Ascending aorta (tissue), 2 donors: ENCODE measurements around the gene TIMM10. TPM values are rescaled to one million over a fixed set of nuclear protein-coding genes. Genes with fewer than 3 reads are reported as not detected.

ENCODE experiments used
- DNase-seq, 2 donors: peaks; one replicate each; pipeline ENCODE4 v3.0.0-alpha.2; 2019; ENCODE audit warnings: low spot score in 2 of 2
- H3K27ac ChIP-seq, 2 donors: fragments of 200-600 bp; sonication (generic); one replicate each; pipeline ENCODE4 v1.5.1; 2016 to 2017; ENCODE audit warnings: mild to moderate bottlenecking in 1 of 2
- H3K27me3 ChIP-seq: fragments of 200-600 bp; sonication (generic); one replicate; pipeline ENCODE4 v1.5.1; 2017
- H3K36me3 ChIP-seq, 2 donors: fragments of 200-600 bp; sonication (generic); one replicate each; pipeline ENCODE4 v1.5.1; 2016
- H3K4me1 ChIP-seq, 2 donors: fragments of 200-600 bp; sonication (generic); one replicate each; pipeline ENCODE4 v1.5.1; 2016 to 2017; ENCODE audit warnings: mild to moderate bottlenecking in 1 of 2
- H3K4me3 ChIP-seq, 2 donors: fragments of 200-600 bp; sonication (generic); one replicate each; pipeline ENCODE4 v1.5.1; 2016 to 2017; ENCODE audit warnings: mild to moderate bottlenecking in 1 of 2
- H3K9me3 ChIP-seq, 2 donors: fragments of 200-600 bp; sonication (generic); one replicate each; pipeline ENCODE4 v1.5.1; 2016
- CTCF ChIP-seq, 3 experiments: fragments of 200-600 bp in 2 of 3; fragments of 450-650 bp in 1 of 3; sonication (generic) in 2 of 3; IDR thresholded peaks; one replicate each; pipeline ENCODE4 v1.5.1; 2016 to 2019; ENCODE audit warnings: antibody characterized with exemption in 3 of 3, mild to moderate bottlenecking in 1 of 3, moderate library complexity in 1 of 3
- intact Hi-C: fragments of 100-400 bp; cut with DNase I; formaldehyde crosslinking; loops from one replicate; pipeline ENCODE4 v1.15.1; 2023
- total RNA-seq: library from RNA; depleted of rRNA; stranded (reverse); fragments of >200 nt; gene quantifications from one replicate; pipeline ENCODE4 v1.1.0, GENCODE V29; 2016

The TIMM10 gene
- total RNA-seq, 1 donor from 2014 or later = not detected

GRCh38 chr11:57567515-57568329, 37.2 kb upstream of the TIMM10 start, which contains the start of gene UBE2L6:
UBE2L6 (minus strand) TSS chr11:57567672; CDS start chr11:57567611, 61 bp downstream.
- peaks cover 6 to 20% of the 10 kb centered on the region in 2 donors for H3K4me1 ChIP-seq
- H3K27me3 ChIP-seq = no peaks in the 10 kb centered on the region
- peak; percentile 16 to 72 for DNase-seq
- no peaks in the 10 kb centered on the region for H3K9me3 ChIP-seq
- intact Hi-C loops = loop anchor here (1.0 to 10.0 kb wide), 7 partner anchors 31 to 237 kb away; partner anchors contain the start of genes CTNND1 and TIMM10
- peak in 1 of 3 experiments; percentile 90 for TF ChIP-seq CTCF (IDR thresholded peaks at IDR 0.05)
- H3K27ac ChIP-seq = peak within 1 kb of the TSS; percentile 78 to 82
- H3K36me3 ChIP-seq = no peaks in the 10 kb centered on the region
- peak within 1 kb of the TSS; percentile 84 to 93 for H3K4me3 ChIP-seq

GRCh38 chr11:57566905-57567514, 36.5 kb upstream of the TIMM10 start:
- DNase-seq = no peak
- H3K27ac ChIP-seq = peak overlapping the region; percentile 78 to 82
- no peak for TF ChIP-seq CTCF (IDR thresholded peaks at IDR 0.05)
- H3K4me3 ChIP-seq = peak overlapping the region; percentile 84 to 93
- H3K9me3 ChIP-seq = no peaks in the 10 kb centered on the region
- H3K36me3 ChIP-seq = no peaks in the 10 kb centered on the region
- H3K27me3 ChIP-seq = no peaks in the 10 kb centered on the region
- H3K4me1 ChIP-seq = peaks cover 6 to 20% of the 10 kb centered on the region in 2 donors
- intact Hi-C loops = loop anchor here (1.0 to 10.0 kb wide), 4 partner anchors 35 to 238 kb away; partner anchors contain the start of genes CTNND1 and TIMM10

GRCh38 chr11:57566005-57566904, 35.7 kb upstream of the TIMM10 start:
- H3K4me1 ChIP-seq = peaks cover 6 to 20% of the 10 kb centered on the region in 2 donors

GRCh38 chr11:57562596-57562995, 32.0 kb upstream of the TIMM10 start:
- intact Hi-C loops = loop anchor here (10.0 kb wide), 1 partner anchor 242 kb away; no protein-coding TSS in a partner anchor
- no peak overlapping the region for H3K4me3 ChIP-seq
- peaks cover 15 to 19% of the 10 kb centered on the region in 2 donors for H3K36me3 ChIP-seq
- H3K9me3 ChIP-seq = no peaks in the 10 kb centered on the region
- peaks cover 0 to 11% of the 10 kb centered on the region in 2 donors for H3K4me1 ChIP-seq
- no peak overlapping the region for H3K27ac ChIP-seq
- no peaks in the 10 kb centered on the region for H3K27me3 ChIP-seq
- no peak for TF ChIP-seq CTCF (IDR thresholded peaks at IDR 0.05)
- no peak for DNase-seq

More at GRCh38 chr11:57566005-57566904, 35.7 kb upstream of the TIMM10 start:
- no peak for TF ChIP-seq CTCF (IDR thresholded peaks at IDR 0.05)
- Histone ChIP-seq H3K27ac (peak overlapping the region; percentile 78 to 82), H3K36me3 (no peaks in the 10 kb centered on the region), H3K27me3 (no peaks in the 10 kb centered on the region), H3K4me3 (peak overlapping the region; percentile 84 to 93), H3K9me3 (no peaks in the 10 kb centered on the region)
- intact Hi-C loops = loop anchor here (5.0 to 10.0 kb wide), 3 partner anchors 34 to 239 kb away; partner anchors contain the start of genes CTNND1 and TIMM10
- no peak for DNase-seq

GRCh38 chr11:57560146-57560545, 29.6 kb upstream of the TIMM10 start:
- no peak overlapping the region for H3K27ac ChIP-seq
- H3K4me1 ChIP-seq = no peaks in the 10 kb centered on the region
- no peaks in the 10 kb centered on the region for H3K9me3 ChIP-seq
- peaks cover 39 to 41% of the 10 kb centered on the region in 2 donors for H3K36me3 ChIP-seq
- no peak for TF ChIP-seq CTCF (IDR thresholded peaks at IDR 0.05)
- H3K27me3 ChIP-seq = no peaks in the 10 kb centered on the region
- no peak for DNase-seq
- intact Hi-C loops = loop anchor here (10.0 kb wide), 1 partner anchor 245 kb away; no protein-coding TSS in a partner anchor
- H3K4me3 ChIP-seq = no peak overlapping the region
